NCI-H526 treated with DMSO at 0.1 percent for 48 hours (cell line): Measurements from ENCODE around the gene CPTP.

Experiments used
- DNase-seq: peaks from one replicate; lab custom pipeline; 2025; lab: John Stamatoyannopoulos, UW

The CPTP gene

DNA sequence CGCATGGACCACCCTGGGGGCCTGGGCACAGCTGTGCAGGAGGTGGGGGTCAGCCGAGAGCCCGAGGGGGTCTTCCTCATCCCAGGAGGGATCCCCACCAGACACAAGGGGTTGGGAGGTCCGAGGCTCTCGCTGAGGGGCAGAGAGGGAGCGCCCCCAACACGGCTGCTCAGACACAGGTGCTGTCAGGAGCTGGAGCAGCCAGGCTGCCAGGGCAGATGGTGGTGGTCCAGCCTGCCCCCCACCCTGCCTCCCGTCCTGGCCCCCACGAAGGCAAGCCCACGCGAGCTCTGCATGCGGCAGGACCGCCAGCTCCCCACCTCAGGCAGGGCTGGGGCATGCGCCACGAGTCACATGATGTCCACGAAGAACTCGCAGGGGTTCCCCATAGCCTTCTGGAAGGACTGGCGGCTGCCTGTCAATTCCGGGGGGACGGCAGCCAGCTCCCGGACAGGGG is 11.2 kb downstream of the CPTP start:
- no peak for DNase-seq

DNA sequence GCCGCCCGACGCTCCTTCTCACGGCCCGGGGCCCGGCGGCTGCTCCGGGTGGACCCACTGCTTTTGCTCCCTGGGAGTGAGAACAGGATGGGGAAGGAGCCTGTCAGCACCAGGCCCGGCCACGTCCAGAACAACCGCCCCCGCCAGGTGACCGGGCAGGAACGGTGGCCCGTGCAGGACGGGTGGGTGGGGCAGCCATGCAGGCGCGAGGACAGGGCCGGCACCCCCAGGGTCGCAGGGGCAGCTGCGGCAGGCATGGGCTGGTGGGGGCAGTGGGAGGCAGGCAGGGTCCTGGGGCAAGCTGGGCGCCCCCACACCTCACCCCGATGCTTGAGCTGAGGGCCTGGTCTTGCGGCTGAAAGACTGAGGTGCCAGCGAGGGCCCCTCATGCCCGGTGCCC is 11.8 kb downstream of the CPTP start:
- DNase-seq = no peak

GRCh38 chr1:1336931-1337792 is 12.6 kb downstream of the CPTP start:
- DNase-seq = no peak

- DNase-seq = peak; percentile 24
Measured at GRCh38 chr1:1337793-1338147, 13.2 kb downstream of the CPTP start.

DNA sequence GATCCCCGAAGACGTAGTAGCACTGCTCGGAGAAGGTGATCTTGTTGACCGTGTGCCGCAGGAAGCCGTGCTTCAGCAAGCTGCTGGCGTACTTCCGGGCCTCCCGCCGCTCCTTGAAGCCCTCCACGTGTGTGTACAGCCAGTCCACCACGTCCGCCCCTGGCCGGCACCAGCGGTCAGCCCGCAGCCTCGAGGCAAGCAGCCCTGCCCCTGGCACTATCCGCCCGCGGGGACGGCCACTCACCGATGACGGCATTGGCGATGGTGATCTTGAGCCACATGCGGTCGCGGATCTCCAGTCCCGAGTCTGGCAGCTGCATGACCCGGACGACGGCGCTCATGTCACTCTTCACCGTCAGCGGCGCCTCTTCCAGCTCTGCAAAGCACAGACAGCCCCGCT is 13.7 kb downstream of the CPTP start:
- no peak for DNase-seq

DNA sequence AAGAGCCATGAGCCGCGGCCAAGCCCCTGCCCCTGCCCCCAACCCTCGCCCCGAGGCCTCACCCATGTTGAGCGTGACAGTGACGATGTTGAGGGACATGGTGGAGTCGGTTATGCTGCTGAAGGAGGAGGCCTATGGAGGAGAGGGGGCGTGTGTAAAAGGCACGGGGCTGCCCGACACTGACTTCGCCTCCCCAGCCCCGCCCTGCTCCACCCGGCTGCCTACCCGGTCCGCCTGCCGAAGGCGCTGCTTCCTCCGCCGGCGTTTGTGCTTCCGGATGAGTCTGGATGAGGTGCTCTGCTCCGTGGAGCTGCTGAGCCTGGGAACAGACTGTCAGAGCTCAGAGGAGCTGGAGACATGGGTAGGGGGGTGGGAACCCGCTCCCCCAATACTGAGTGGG is 15.6 kb downstream of the CPTP start:
- DNase-seq = no peak

DNA sequence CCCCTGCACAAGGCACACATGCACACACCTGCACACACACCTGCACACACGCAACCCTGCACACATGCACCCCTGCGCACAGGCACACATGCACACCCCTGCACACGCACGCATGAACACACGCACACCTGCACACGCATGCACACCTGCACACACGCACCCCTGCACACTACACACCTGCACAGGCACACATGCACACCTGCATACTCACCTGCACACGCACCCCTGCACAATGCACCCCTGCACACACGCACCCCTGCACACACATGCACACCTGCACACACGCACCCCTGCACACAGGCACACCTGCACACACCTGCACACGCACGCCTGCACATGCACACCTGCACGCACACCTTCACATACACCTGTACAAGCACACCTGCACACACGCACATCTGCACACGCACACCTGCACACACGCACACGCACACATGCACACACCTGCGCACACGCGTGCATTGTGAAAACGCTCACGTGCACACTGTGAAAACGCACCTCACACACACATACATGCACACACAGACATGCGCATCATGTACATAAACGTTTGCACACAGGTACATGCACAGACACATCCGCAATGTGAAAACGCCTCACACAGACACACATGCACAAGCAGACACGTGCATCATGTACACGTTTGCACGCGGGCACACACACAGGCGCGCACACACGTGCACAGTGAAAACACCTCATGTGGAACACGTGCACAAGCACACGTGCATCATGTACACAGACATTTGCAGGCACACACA is 16.4 kb downstream of the CPTP start:
- DNase-seq = no peak

DNA sequence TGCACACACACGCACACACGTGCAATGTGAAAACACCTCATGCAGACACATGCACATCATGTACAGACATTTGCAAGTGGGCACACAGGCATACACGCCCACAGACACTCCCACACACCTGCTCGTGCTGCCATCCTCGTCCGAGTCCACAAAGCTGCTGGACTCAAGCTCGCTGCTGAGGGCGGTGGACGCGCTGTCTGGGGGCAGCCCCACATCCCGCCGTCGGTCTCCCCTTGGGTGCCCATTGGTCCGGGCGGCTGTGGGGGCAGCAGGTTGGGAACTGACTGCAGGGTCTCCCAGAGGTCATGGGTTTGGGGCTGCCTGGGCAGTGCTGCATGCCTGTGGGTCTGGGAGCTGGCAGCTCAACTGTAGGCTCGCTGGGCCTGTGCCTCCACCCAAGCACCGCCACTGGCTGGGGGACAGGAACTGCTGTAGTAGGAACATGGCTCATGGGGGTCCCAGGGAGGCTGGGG is 17.0 kb downstream of the CPTP start:
- no peak for DNase-seq

DNA sequence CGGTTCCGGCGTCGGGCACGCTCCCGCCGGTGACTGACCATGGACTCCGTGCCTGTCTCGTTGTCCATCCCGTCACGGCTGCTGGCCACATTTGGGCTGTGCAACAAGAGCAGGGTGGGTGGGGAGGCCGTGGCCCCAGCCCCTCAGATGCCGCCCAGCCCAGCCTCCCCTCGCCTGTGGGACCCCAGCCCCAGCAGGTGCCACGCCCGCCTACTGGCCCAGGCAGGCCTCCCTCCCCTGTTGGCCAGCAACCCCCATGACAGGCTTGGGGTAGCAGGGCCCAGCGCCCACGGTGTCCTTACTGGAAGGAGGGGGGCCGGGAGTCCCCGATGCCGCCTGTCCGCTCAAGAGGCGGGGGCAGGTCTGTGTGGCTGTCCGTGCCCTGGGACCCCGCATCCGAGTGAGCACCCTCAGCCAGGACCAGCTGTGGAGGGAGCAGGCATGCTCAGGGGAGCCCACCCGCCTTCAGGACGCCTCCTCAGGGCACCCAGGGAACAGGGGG is 17.5 kb downstream of the CPTP start:
- DNase-seq = no peak

- DNase-seq = no peak
Measured at GRCh38 chr1:1342584-1343115, 18.0 kb downstream of the CPTP start.

DNA sequence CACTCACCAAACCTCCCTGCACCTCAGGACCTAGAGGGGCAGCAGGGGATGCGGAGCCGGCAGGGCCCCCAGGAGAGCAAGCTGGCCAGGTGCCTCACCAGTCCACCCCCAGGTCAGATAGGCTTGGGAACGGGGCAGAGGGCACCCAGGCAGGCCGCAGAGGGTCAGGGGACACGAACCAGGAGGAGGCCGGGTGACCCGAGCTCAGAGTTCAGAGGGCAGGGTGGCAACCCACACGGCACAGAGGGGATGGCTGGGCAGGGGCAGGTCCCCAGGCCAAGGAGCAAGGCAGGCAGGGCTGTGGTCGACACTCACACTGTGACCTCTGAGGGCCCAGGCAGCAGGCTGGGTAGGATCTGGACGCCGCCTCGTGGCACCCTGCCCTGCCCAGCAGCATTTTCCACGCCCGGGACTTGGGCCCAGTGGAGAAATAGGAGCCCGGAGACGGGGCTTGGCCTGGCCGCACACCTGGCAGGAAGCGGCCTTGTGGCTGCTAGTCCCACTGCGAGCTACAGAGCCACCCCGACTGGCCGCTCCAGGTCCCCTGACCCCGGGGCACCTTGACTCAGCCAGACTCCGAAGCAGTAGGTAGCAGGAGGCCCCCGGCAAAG is 19.3 kb downstream of the CPTP start:
- DNase-seq = no peak

DNA sequence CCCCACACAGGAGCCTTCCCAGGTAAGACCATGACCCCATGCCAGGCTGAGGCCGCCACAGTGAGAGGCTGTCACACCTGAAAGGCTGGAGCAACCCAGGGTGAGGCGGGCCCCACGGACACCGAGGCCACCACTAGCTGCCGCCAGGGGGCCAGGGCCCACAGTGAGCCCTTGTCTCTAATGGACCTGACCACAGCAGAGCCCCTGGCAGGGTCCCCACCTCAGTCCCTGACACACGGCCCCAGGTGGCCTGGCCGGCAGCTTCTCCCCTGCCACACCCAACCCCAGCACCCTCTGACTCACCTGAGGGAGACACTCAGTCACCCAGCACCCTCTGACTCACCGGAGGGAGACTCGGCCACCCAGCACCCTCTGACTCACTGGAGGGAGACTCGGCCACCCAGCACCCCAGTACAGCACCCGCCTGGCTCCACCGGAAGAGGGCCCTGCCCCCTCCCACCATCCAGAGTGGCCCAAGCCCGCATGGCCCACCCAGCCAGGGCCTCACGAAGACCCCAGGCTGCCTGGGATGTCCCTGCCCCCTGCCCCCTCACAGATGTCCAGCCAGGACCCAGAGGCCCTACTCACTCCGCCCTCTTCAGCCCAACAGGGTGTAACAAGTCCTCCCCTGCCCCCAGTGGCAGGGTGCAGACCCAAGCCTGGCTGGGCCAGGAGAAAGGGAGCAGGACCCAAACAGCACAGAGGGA is 20.2 kb downstream of the CPTP start:
- no peak for DNase-seq

DNA sequence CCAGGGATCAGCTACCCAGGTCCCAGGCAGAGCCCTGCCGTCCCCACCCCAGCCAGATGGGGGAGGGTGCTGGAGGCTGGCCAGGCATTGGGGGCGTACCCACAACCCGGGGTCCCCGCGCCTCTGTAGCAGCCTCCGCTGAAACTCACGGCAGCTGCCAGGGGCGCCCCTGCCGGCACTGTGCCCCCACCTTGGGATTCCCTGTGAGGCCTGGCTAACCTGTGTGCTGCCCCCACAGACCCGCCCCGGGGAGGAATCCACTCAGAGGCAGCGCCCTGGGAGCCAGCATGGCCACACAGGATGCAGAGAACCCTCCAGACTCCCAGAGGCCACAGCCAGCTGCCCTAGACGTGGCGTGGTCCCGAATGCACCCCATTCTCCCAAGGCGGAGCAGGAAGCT is 20.8 kb downstream of the CPTP start:
- no peak for DNase-seq

DNA sequence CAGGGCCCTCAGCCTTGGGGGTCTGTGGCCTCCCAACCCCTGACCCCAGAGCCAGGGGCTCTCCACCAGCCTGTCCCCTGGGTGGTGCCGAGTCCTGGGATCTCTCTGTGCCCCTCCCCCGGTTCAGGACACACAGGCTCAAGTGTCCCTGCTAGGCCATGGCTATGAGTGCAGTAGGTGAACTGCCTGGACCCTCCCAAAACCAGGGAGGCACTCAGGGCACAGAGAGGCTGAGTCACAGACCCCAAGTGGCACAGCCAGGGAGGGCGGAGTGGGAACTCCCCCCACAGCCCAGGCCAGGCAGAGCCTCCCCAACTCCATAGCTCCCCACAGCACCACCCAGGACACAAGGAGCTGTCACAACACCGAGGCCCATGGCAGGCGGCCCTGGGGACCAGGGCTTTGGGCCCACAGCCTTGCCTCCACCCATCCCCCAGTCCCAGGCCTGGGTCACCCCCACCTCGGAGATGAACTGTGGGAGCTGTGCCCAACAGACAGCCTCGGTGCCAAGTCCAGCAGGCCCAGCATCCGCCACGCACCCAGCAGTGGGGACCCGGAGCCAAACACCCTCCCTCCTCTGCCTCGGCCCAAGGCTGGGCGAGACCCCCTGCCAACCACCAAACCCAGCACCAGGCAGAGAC is 21.4 kb downstream of the CPTP start:
- no peak for DNase-seq

DNA sequence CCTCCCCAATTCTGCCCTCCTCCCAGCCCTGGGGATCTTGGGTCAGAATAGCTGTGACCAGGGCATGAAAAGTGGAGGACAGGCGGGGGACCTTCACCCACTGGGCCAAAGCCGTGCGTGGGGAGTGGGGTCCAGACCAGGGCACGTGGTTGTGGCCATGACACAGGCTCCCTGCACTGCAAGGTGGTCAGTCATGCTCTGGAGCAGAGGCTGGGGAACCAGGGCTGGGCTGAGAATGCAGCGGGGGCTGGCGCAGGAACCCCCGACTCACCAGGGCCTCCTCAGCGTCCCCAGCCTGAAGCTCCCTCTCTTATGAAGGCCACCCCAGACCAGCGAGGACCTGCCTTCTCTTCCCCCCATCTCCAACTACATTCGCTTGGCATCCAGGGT is 21.9 kb downstream of the CPTP start:
- no peak for DNase-seq

- no peak for DNase-seq
Measured at GRCh38 chr1:1347026-1347595, 22.5 kb downstream of the CPTP start.

DNA sequence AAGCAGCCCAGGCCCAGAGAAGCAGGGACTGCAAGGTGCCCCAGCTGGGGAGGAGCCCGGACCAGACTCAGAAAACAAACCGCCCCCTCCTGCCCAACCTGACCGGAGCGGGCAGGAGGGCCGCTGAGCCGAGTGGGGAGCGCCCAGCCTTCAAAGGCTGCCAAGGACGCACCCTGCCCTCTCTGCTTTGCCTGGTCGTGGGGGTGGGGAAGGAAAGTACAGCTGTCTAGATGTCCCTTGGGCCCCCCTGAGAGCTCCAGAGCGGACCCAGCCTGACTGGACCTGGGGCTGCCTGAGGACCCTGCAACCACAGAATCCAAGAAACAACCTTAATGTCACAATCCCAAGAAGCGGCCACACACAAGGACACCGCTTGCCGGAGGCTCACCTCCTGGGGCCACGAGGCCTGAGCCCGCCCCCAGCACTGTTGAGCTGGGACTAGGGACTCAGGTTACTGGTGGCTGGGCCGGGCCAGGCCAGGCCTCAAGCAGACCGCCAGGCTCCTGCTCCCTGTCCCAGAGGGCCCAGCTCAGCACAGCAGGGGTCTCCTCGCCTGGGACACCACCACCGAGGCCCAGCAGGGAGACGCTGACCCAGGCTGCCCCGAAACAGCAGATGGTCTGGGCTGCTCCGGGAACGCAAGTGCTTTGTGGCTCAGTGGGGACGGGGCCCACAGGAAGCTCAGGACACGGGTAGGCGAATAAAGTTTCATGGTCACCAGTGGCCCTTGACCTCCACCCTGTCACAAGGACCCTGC is 23.2 kb downstream of the CPTP start:
- DNase-seq = no peak

DNA sequence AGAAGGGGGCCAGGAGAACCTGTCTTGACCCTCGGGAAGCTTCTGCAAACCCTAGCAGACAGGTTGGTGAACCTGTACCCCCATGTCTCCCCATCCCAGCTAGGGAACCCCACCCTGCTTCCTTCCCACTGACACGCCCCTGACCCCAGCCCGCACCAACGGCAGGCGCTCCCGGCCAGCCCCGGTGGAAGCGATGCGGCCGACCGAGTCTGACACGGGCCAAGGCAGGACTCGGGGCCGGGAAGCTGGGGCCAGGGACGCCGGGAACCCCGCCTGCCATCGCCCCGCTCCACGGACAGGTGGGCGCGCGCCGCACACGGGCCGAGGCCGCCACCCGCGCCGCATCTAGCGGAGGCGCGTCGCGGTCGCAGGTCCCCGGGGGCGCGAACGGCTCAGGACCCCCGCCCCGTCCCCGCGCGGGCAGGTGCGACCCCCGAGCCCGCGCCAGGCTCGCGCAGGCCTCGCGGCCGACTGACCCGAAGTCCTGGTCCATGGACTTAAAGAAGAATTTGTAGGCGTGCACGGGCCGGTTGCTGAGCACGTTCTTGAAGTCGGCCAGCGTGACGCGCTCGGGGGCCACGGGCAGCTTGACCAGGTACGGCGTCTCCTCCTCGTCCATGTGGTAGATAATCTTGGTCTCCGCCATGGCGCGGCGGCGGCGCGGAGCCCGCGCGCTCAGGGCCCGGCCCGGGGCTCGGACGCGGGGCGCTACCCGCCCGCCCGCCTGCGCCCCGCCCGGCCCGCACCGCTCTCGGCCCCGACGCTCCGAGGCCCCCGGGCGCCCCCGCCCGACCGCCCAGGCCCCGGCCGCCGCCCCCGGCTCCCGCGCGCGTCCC is 24.0 kb downstream of the CPTP start:
- no peak for DNase-seq
